ENCODE measurements around the gene PTPRK.

DNA sequence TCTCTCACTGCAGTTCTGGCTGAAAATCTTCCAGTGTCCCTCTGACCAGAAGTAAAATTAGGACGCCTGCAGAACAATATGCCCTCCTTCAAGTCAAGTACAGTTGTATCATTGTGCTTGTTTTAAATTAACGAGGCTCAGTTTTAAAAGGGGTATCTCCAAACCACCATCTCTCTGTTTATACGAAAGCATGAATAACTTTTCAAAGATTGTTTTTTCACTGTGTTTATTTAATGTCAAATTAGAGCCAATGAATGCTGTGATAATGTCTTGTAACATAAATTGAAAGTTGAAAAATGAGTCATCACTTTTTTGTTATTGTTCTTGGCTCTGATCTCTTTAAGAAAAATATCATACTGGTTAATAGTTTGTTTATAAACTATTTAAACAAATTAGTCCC lies 388.8 kb downstream of the PTPRK start:
- TF ChIP-seq, protein P1, sequence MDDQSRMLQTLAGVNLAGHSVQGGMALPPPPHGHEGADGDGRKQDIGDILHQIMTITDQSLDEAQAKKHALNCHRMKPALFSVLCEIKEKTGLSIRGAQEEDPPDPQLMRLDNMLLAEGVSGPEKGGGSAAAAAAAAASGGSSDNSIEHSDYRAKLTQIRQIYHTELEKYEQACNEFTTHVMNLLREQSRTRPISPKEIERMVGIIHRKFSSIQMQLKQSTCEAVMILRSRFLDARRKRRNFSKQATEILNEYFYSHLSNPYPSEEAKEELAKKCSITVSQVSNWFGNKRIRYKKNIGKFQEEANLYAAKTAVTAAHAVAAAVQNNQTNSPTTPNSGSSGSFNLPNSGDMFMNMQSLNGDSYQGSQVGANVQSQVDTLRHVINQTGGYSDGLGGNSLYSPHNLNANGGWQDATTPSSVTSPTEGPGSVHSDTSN (CRISPR knock-in tag; IDR thresholded peaks at IDR 0.05; ENCODE audit: borderline replicate concordance) = no peak
- TF ChIP-seq ZNF446 (CRISPR knock-in tag; IDR thresholded peaks at IDR 0.05) = no peak

Data from HepG2 (cell line).